H1 (cell line): ENCODE results near the gene ACSL3. TPM values are rescaled to one million over a fixed set of nuclear protein-coding genes. Genes with fewer than 3 reads are reported as not detected.

Source experiments
- CTCF ChIA-PET: fragments of 300-600 bp; sonication (Branson Sonifier 250); formaldehyde crosslinking; loops from one replicate; lab custom pipeline; 2021; ENCODE audit not compliant: partially characterized antibody; lab: Charles Lee
- POLR2A ChIA-PET: fragments of 300-600 bp; sonication (Branson Sonifier 250); formaldehyde crosslinking; loops from one replicate; lab custom pipeline; 2021; ENCODE audit warnings: inconsistent platforms; ENCODE audit not compliant: partially characterized antibody; lab: Charles Lee
- DNase-seq, 2 experiments: peaks; one replicate each; pipeline versions ENCODE4 v3.0.0 to v3.0.0-alpha.2; 2010 to 2022; ENCODE audit warnings: low spot score in 2 of 2, low read depth in 1 of 2, mixed read lengths in 1 of 2
- FAIRE-seq: peaks from 2 replicates; lab custom pipeline; 2011; peaks lifted over from hg19 to GRCh38; lab: Jason Lieb, UNC
- H2AFZ ChIP-seq: 2 replicates; pipeline ENCODE4 v1.8.1; 2012; ENCODE audit warnings: low read length, inconsistent platforms
- H2AK5ac ChIP-seq: 2 replicates; pipeline ENCODE4 v1.6.1; 2013; ENCODE audit warnings: low read depth, low read length
- H2BK120ac ChIP-seq: replicated peaks from 2 replicates; pipeline ENCODE3; 2013; ENCODE audit warnings: low read depth, low read length, inconsistent platforms
- H2BK12ac ChIP-seq: 2 replicates; pipeline ENCODE4 v1.6.1; 2013; ENCODE audit warnings: low read depth, low read length
- H2BK15ac ChIP-seq: 2 replicates; pipeline ENCODE4 v1.6.1; 2013; ENCODE audit warnings: low read length
- H2BK20ac ChIP-seq: 2 replicates; pipeline ENCODE4 v1.6.1; 2013; ENCODE audit warnings: low read length
- H2BK5ac ChIP-seq: 2 replicates; pipeline ENCODE4 v1.6.1; 2013; ENCODE audit warnings: low read depth, low read length
- H3K14ac ChIP-seq: 2 replicates; pipeline ENCODE4 v1.6.1; 2013; ENCODE audit warnings: inconsistent platforms; ENCODE audit not compliant: insufficient read length
- H3K18ac ChIP-seq: 2 replicates; pipeline ENCODE4 v1.6.1; 2013; ENCODE audit warnings: low read length; ENCODE audit errors: extremely low read depth
- H3K23ac ChIP-seq: 2 replicates; pipeline ENCODE4 v1.6.1; 2013; ENCODE audit warnings: inconsistent platforms; ENCODE audit not compliant: insufficient read length
- H3K23me2 ChIP-seq: 2 replicates; pipeline ENCODE4 v1.6.1; 2013; ENCODE audit warnings: low read depth, low read length
- H3K27ac ChIP-seq: 2 replicates; pipeline ENCODE4 v1.6.1; 2011; ENCODE audit warnings: low read depth, low read length, inconsistent platforms
- H3K27me3 ChIP-seq, 4 experiments: replicated peaks in 1 of 4; 1 replicate in 1 of 4; 2 replicates in 3 of 4; pipeline versions ENCODE4 v1.6.1 to v1.8.1; 2011 to 2013; ENCODE audit warnings: low read length in 3 of 4, mild to moderate bottlenecking in 3 of 4, inconsistent platforms in 2 of 4, mixed read lengths in 2 of 4, moderate library complexity in 1 of 4; ENCODE audit not compliant: control insufficient read depth in 3 of 4, insufficient read depth in 3 of 4; ENCODE audit errors: extremely low read depth in 1 of 4
- H3K36me3 ChIP-seq, 4 experiments: 2 replicates each; pipeline versions ENCODE4 v1.6.1 to v1.8.1; 2011 to 2013; ENCODE audit warnings: mild to moderate bottlenecking in 4 of 4, low read length in 3 of 4, moderate library complexity in 2 of 4, control low read depth in 1 of 4, inconsistent platforms in 1 of 4; ENCODE audit not compliant: insufficient read depth in 4 of 4, control insufficient read depth in 2 of 4
- H3K4ac ChIP-seq: replicated peaks from 2 replicates; pipeline ENCODE3; 2013; ENCODE audit warnings: low read length, low read depth, mixed read lengths, inconsistent platforms; ENCODE audit not compliant: insufficient read length
- H3K4me1 ChIP-seq, 4 experiments: replicated peaks in 1 of 4; 1 replicate in 1 of 4; 2 replicates in 3 of 4; pipeline versions ENCODE4 v1.6.1 to v1.8.1; 2011 to 2013; ENCODE audit warnings: low read length in 3 of 4, inconsistent platforms in 2 of 4, mixed read lengths in 1 of 4; ENCODE audit not compliant: insufficient read depth in 4 of 4, control insufficient read depth in 3 of 4
- H3K4me2 ChIP-seq, 2 experiments: 2 replicates each; pipeline versions ENCODE4 v1.6.1 to v1.8.1; 2011 to 2013; ENCODE audit warnings: low read depth in 2 of 2, low read length in 2 of 2, control low read depth in 1 of 2, inconsistent platforms in 1 of 2, mild to moderate bottlenecking in 1 of 2; ENCODE audit not compliant: insufficient read depth in 1 of 2
- H3K4me3 ChIP-seq, 4 experiments: fragments of 200-600, 300-600 bp in 1 of 4; sonication (generic), shearing (Covaris generic), sonication (Bioruptor Twin) in 1 of 4; 2 replicates each; pipeline versions ENCODE4 v1.5.1 to v1.8.1; 2011 to 2016; ENCODE audit warnings: low read length in 4 of 4, low read depth in 3 of 4, control low read depth in 2 of 4, inconsistent platforms in 2 of 4, mild to moderate bottlenecking in 2 of 4, mixed read lengths in 1 of 4, moderate library complexity in 1 of 4; ENCODE audit not compliant: insufficient read depth in 2 of 4; ENCODE audit errors: extremely low read depth in 1 of 4
- H3K56ac ChIP-seq: replicated peaks from 2 replicates; pipeline ENCODE3; 2013; ENCODE audit warnings: low read depth, mild to moderate bottlenecking, mixed read lengths, low read length, inconsistent platforms; ENCODE audit not compliant: insufficient read length
- H3K79me1 ChIP-seq: 2 replicates; pipeline ENCODE4 v1.6.1; 2013; ENCODE audit warnings: low read depth, low read length, control low read depth
- H3K79me2 ChIP-seq, 2 experiments: 2 replicates each; pipeline versions ENCODE4 v1.6.1 to v1.8.1; 2012 to 2013; ENCODE audit warnings: low read length in 2 of 2, mild to moderate bottlenecking in 2 of 2, inconsistent platforms in 1 of 2; ENCODE audit not compliant: insufficient read depth in 2 of 2, control insufficient read depth in 1 of 2
- H3K9ac ChIP-seq, 4 experiments: replicated peaks in 1 of 4; 1 replicate in 1 of 4; 2 replicates in 3 of 4; pipeline versions ENCODE4 v1.6.1 to v1.8.1; 2011 to 2013; ENCODE audit warnings: low read depth in 3 of 4, low read length in 3 of 4, control low read depth in 2 of 4, mild to moderate bottlenecking in 2 of 4, moderate library complexity in 2 of 4, inconsistent platforms in 1 of 4; ENCODE audit errors: extremely low read depth in 1 of 4
- H3K9me3 ChIP-seq, 2 experiments: 2 replicates each; pipeline versions ENCODE4 v1.6.1 to v1.8.1; 2012 to 2013; ENCODE audit warnings: mild to moderate bottlenecking in 2 of 2, moderate library complexity in 2 of 2, control low read depth in 1 of 2, inconsistent platforms in 1 of 2, low read depth in 1 of 2, low read length in 1 of 2, mixed read lengths in 1 of 2; ENCODE audit not compliant: insufficient read depth in 2 of 2
- H4K20me1 ChIP-seq, 2 experiments: replicated peaks in 1 of 2; 2 replicates each; pipeline versions ENCODE3 to v1.8.1; 2011 to 2013; ENCODE audit warnings: inconsistent platforms in 2 of 2, low read length in 2 of 2, mild to moderate bottlenecking in 1 of 2; ENCODE audit not compliant: insufficient read depth in 2 of 2, control insufficient read depth in 1 of 2
- H4K5ac ChIP-seq: 2 replicates; pipeline ENCODE4 v1.6.1; 2013; ENCODE audit warnings: low read length, low read depth, mixed read lengths, inconsistent platforms; ENCODE audit not compliant: insufficient read length
- H4K8ac ChIP-seq: 2 replicates; pipeline ENCODE4 v1.8.0; 2013; ENCODE audit warnings: mild to moderate bottlenecking, moderate library complexity, low read length, inconsistent platforms; ENCODE audit not compliant: insufficient read depth; ENCODE audit errors: extremely low read depth
- H4K91ac ChIP-seq: replicated peaks from 2 replicates; pipeline ENCODE3; 2013; ENCODE audit warnings: low read length, mixed read lengths, inconsistent platforms; ENCODE audit not compliant: insufficient read length
- CEBPB ChIP-seq: IDR thresholded peaks from 2 replicates; pipeline ENCODE4 v1.6.1; 2012; ENCODE audit warnings: low read depth, low read length
- CTCF ChIP-seq, 3 experiments: IDR thresholded peaks; 1 replicate in 2 of 3; 2 replicates in 1 of 3; pipeline versions ENCODE4 v1.5.1 to v1.6.1; 2011; ENCODE audit warnings: low read length in 3 of 3, mild to moderate bottlenecking in 3 of 3, inconsistent platforms in 2 of 3, low read depth in 1 of 3, moderate library complexity in 1 of 3; ENCODE audit not compliant: insufficient read depth in 1 of 3; ENCODE audit errors: control extremely low read depth in 1 of 3
- GABPA ChIP-seq: IDR thresholded peaks from 2 replicates; pipeline ENCODE4 v1.6.1; 2011; ENCODE audit warnings: mild to moderate bottlenecking, low read length, moderate library complexity, borderline replicate concordance; ENCODE audit not compliant: insufficient read depth
- SIN3A ChIP-seq, 2 experiments: IDR thresholded peaks in 1 of 2; conservative IDR thresholded peaks in 1 of 2; 2 replicates each; pipeline ENCODE4 v1.6.1; 2011 to 2012; ENCODE audit warnings: low read length in 2 of 2, improper control_type of control experiment in 1 of 2, low read depth in 1 of 2, mild to moderate bottlenecking in 1 of 2
- WGBS, 2 experiments: shearing (Covaris generic) in 1 of 2; methylation state at CpG; one replicate each; pipeline versions ENCODE4 v1.1.6 to v1.1.7; 2013 to 2015; ENCODE audit warnings: low lambda C conversion rate in 2 of 2, mixed read lengths in 2 of 2, inconsistent platforms in 1 of 2, low coverage in 1 of 2, missing lambda C conversion rate in 1 of 2; ENCODE audit not compliant: insufficient replicate concordance in 2 of 2, insufficient coverage in 1 of 2, insufficient read length in 1 of 2; ENCODE audit errors: extremely low coverage in 1 of 2, missing lambda C conversion rate in 1 of 2; 5-methylcytosine and 5-hydroxymethylcytosine counted together
- polyA plus RNA-seq, 7 experiments: library from polyadenylated mRNA; depleted of rRNA in 3 of 7; stranded (reverse) in 5 of 7; unstranded in 2 of 7; fragments of >200 nt in 5 of 7; fragments of 200-250 nt in 2 of 7; gene quantifications; 1 replicate in 5 of 7; 2 replicates in 1 of 7; 4 replicates in 1 of 7; pipeline versions ENCODE4 v1.2.1 to v1.2.3, GENCODE V29; 2011 to 2013; ENCODE audit warnings: missing spikeins in 2 of 7, mixed read lengths in 2 of 7
- total RNA-seq: library from RNA; stranded (reverse); fragmentation: NEBNext Ultra II Directional; extraction: Animal tissue kit (Norgen Biotek cat#: 25700); gene quantifications from 2 replicates; pipeline ENCODE4 v1.2.1, GENCODE V29; 2021
- TF ChIP-seq, protein P1 (sequence below): IDR thresholded peaks from 2 replicates; pipeline ENCODE4 v1.6.1; 2012; ENCODE audit warnings: low read length, inconsistent platforms

The ACSL3 gene
- total and polyA plus RNA-seq, 2 of the 8 experiments (the other 6 are each of a cell fraction or from before 2014, with no cell fraction given) = 37.5 to 98.1 TPM

DNA sequence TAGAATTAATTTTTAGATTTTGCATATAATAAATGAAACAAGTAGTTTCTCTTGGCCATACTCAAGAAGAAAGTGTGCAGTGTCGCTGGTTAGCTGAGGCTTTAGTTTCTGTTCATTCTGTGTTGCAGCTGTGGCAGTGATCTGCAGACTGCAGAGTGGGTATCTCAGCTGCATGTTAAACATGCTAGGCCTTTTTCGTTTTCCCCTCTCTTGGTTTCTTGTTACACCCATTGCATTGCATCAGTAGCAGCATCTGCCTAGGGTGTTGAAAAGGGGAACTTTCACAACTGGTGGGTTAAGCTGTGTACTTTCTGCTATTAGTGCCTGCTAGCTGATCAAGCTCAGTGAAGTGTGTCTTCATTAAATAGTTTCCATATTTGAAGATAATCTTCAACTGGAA is 51.3 kb downstream of the ACSL3 start:
- TF ChIP-seq GABPA = no peak
- 0 out of 2 replicates have a peak, but pooled peaks have one; percentile 23 for TF ChIP-seq CEBPB
- TF ChIP-seq SIN3A (conservative IDR thresholded peaks at IDR 0.05 in 1 of 2, IDR thresholded peaks at IDR 0.05 in 1 of 2; ENCODE audit: low read depth in 1 of 2, low read length in 2 of 2) = no peak
- TF ChIP-seq, protein P1, sequence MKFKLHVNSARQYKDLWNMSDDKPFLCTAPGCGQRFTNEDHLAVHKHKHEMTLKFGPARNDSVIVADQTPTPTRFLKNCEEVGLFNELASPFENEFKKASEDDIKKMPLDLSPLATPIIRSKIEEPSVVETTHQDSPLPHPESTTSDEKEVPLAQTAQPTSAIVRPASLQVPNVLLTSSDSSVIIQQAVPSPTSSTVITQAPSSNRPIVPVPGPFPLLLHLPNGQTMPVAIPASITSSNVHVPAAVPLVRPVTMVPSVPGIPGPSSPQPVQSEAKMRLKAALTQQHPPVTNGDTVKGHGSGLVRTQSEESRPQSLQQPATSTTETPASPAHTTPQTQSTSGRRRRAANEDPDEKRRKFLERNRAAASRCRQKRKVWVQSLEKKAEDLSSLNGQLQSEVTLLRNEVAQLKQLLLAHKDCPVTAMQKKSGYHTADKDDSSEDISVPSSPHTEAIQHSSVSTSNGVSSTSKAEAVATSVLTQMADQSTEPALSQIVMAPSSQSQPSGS = no peak
- TF ChIP-seq CTCF (IDR thresholded peaks at IDR 0.05; ENCODE audit: control extremely low read depth in 1 of 3, insufficient read depth in 1 of 3, low read depth in 1 of 3, low read length in 3 of 3) = no peak
- Histone ChIP-seq H3K4me2 (no peak overlapping the region), H4K20me1 (peaks cover 0 to 12% of the 10 kb centered on the region in 2 experiments), H2BK12ac (no peak overlapping the region; the same call in 1 of the 2 replicates), H3K14ac (no peak overlapping the region), H2BK20ac (no peak overlapping the region), H2BK120ac (no peak overlapping the region), H2BK5ac (peak overlapping the region; percentile 36; the same call in 1 of the 2 replicates), H2AFZ (no peak overlapping the region), H3K9ac (no peak overlapping the region), H3K27ac (no peak overlapping the region), H4K8ac (no peak overlapping the region), H3K79me1 (peaks cover 2% of the 10 kb centered on the region; the same call in 1 of the 2 replicates), H3K56ac (no peak overlapping the region), H3K36me3 (peaks cover 0 to 26% (median 4%) of the 10 kb centered on the region in 4 experiments; a peak in 7 of 8 replicates), H3K9me3 (no peaks in the 10 kb centered on the region), H3K4ac (no peak overlapping the region), H3K23ac (no peak overlapping the region), H2BK15ac (no peak overlapping the region), H3K23me2 (no peaks in the 10 kb centered on the region), H3K18ac (no peak overlapping the region), H3K79me2 (peaks cover 2 to 91% of the 10 kb centered on the region in 2 experiments; a peak in 3 of 4 replicates), H3K27me3 (no peaks in the 10 kb centered on the region), H2AK5ac (no peak overlapping the region), H3K4me3 (no peak overlapping the region), H4K5ac (no peak overlapping the region), H4K91ac (no peak overlapping the region), H3K4me1 (peaks cover 3 to 19% (median 13%) of the 10 kb centered on the region in 4 experiments; a peak in 5 of 7 replicates)
- DNase-seq (no peak), FAIRE-seq (no peak)
- WGBS, 2 experiments = 69% methylated on average over 2 of the region's 2 CpGs; no CpG with 5 or more reads in 1 of the 2 experiments
- ChIA-PET POLR2A (no interaction called here), CTCF (interaction anchor here (0.8 to 2.5 kb wide), 11 partner anchors 9 to 221 kb away, joined by 3 to 15 read pairs (median 4); no protein-coding TSS in a partner anchor)
